Anterior cingulate cortex (tissue), 58 donors: ENCODE data around the gene KRTCAP2.
"Not testable (repeated sequence)": the region's sequence is repeated elsewhere in the genome, so short reads cannot be mapped to it uniquely, and the experiment has no call there.

ENCODE experiments used
- DNase-seq, 58 donors: peaks; one replicate each; lab custom pipeline; 2025; lab: John Stamatoyannopoulos, UW

KRTCAP2 gene

GRCh38 chr1:155202198-155202597 is 29.1 kb upstream of the KRTCAP2 start:
- no peak for DNase-seq

- DNase-seq, result no peak
These were observed 27.8 kb upstream of the KRTCAP2 start for GRCh38 chr1:155200920-155201319.

DNA sequence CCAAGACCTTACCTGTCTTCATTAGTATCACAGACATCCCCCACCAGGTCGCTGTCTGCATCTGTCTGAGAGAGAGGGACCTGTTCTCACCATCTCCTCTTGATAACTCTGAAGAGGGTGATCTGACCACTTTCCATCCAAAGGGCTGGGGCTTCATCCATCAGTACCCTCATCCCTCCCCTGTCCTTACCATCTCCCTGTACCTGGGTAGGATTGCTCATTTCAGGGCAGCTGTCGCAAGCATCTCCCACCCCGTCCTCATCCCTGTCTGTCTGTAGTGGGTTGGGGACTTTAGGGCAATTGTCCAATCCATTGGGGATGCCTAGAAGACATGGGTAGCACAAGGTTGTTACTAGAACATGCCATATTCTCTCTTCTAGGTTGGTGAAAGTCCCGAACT is 26.7 kb upstream of the KRTCAP2 start:
- DNase-seq, result no peak

- DNase-seq, result no peak
These were observed 25.4 kb upstream of the KRTCAP2 start for GRCh38 chr1:155198547-155198906.

GRCh38 chr1:155197901-155198546 is 24.9 kb upstream of the KRTCAP2 start:
- DNase-seq, result no peak

DNA sequence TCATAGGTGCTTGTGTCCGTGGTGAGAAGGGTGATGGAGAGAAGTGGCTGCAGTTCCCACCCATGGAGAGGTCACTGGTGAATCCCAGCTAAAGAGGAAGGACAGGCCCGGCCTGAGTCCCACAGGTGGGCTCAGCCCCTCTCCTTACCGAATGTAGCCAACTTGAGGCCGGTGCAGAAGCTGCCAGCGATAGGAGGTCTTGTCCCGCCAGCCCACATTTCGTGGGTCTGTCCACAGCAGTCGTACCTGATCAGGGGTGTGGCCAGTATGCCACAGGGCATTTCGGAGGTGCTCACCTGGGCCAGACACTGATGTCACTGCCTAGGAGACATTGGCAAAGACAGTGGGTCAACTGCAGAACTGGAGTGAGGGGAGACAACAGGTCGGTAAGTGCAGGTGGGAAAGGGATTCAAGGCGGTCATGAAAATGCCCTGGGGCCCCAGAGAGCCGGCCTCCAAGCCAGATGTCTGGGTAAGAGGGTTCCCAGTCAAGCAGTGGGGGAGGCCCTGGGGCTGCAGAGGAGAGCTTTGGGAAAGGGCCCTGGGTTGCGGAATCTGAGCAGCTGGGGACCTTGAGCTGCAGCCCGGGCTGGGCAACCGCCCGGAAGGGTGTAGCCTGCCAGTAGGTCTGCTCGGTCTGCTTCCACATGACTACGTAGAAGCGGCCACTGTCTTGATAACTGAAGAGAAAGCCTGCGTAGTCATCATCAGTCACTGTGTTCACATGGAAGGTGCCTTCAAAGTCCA is 24.0 kb upstream of the KRTCAP2 start:
- DNase-seq, result peak in 20 of 58 donors; percentile 13 to 60 (median 37)

DNA sequence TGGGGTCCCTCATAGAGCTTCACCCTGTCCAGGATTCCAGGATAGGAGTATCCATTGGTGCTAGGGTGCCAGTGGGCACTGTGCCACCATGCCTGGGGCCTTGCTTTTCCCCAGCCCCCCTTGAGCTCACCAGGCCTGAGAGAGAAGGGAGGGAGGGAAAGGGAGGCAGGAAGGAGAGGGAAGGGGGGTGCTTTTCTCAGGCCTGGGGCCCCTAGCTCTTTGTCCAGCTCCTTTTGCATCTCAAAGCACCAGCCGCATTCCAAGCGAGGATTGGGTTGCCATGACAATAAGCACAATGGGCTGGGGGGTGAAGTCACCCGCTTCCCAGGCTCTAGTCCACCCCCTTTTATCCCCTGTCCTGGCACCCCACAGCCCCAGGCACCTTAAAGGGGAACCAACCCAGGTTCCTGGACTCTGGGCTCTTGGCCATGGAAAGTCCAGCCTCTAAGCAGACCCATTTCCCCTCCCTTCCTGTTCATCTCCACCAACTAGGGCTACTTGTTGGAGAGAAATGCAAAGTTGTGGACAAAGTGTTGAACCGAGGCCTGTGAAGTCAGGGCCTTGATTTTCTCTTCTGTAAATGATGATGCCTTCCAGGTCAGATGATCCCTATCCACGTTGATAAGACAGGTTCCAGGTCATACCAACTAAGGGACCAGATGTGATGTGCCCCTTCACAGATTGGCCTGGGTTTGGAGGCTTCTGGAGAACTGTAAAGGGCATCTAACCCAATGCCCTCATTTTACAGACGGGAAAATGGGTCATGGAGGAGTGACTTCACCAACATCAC is 23.2 kb upstream of the KRTCAP2 start:
- peak in 48 of 58 donors; percentile 16 to 92 (median 61) for DNase-seq

DNA sequence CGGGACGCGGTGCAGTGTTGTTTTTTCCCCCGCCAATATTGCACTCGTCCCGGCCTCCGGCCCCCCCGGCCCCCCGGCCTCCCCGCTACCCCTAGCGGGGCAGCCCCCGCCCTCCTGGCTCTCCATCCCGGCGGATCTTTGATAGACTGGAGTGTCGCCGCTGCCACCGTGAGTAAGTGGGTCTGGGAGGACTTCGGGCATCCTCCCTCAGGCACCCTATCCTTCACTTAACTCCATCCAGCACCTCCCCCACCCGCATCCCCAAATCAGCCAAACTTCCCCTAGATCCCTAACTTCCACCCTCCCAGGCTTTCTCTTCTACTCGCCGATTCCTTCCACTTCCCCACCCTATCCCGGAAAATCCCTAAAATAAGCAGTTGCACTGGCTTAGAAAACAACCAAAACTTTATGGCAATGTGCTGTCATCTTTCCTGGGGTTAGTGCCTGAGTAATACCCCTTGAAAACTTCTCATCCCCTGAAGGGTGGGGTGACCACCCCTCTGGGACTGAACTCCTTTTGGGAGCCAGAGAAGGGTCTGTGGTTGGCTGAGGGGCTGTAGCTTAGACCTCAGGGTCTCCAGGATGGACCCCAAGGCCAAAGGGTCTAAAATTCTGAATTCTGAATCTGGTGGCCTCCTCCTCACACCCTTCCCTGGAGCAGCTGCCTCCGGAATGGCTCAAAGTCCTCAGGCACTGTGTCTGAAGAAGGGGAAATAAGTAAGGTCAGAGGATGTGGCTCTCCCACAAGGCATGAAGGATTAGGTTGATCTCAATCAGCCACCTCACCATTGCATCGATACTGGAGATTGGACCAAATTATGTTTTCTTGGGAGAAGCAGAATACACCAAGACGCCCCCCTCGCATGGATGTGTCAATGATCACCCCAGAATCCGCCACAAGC is 22.3 kb upstream of the KRTCAP2 start:
- DNase-seq, result no peak

DNA sequence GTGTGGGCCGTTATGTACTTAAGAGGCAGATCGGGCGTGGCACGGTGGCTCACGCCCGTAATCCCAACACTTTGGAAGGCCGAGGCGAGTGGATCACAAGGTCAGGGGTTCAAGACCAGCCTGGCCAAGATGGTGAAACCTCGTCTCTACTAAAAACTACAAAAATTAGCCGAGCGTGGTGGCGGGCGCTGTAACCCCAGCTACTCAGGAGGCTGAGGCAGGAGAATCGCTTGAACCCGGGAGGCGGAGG is 20.8 kb upstream of the KRTCAP2 start:
- not testable (repeated sequence) for DNase-seq

GRCh38 chr1:155193275-155193990 is 20.3 kb upstream of the KRTCAP2 start:
- peak in 54 of 58 donors; percentile 18 to 79 (median 58) for DNase-seq

DNA sequence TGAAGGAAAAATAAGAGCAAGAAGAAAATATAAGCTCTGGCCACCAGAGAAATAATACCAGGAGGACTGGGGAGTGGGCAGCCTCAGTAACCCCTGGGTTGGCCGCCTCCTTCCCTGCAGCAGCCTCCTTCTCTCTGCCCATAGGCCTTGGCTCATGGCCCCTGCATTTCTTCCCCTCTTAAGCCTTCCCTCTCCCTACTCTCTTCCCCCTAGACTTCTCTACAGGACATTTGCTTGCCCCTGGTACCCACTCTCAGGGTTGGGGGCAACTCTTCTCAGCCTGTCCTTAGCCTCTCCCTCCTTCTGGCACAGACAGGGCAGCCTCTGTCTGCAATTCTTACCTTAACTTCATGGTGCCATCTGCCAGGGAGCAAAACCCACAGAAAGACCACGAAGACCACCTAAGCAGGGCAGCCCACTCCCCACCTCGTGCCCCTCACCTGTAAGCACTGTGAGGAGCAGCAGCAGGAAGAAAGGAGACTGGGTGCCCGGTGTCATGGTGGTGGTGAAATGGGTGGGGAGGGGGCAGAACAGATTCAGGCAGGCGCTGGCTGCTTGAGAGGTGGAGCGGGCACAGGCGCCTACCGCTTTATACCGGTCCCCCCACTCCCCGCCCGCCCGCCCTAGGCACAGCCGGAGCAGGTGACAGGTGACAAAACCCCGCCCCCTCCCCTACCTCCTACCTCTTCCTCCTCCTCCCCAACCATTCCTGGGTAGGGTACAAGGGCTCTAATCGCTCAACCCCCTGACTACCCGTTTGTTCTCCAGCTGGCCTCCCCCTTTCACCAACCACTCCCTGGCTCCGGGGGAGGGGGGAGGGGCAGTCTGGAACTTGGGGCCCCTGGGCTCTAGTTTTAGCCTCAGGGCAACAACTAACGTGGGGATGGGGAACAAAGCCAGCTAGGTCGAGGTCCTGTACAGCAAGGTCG is 19.5 kb upstream of the KRTCAP2 start:
- DNase-seq, result no peak

GRCh38 chr1:155191904-155192303 is 18.8 kb upstream of the KRTCAP2 start:
- DNase-seq, result no peak

- DNase-seq, result not testable (repeated sequence)
These were observed 16.8 kb upstream of the KRTCAP2 start for GRCh38 chr1:155189926-155190325.

- no peak for DNase-seq
These were observed 15.2 kb upstream of the KRTCAP2 start for GRCh38 chr1:155188268-155188667.

DNA sequence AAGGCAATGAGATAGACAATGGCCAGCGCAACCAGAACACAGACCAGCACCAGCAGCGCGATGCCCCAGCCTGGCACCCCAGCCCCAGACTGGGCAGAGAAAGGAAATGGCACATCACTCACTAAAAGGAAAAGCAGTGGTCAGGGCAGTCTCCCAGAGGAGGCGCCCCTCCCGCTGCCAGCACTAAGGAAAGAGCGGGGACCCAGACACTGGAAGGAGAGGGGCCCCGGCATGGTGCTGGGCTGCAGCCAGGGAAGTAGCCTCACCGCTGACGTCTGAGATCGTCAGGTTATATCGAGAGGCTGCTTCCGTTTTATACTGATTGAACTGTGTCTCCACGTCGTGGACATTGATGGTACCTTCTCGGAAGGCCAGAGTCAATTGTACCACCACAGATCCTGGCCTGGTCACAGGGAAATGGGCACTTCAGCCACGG is 14.4 kb upstream of the KRTCAP2 start:
- no peak for DNase-seq

DNA sequence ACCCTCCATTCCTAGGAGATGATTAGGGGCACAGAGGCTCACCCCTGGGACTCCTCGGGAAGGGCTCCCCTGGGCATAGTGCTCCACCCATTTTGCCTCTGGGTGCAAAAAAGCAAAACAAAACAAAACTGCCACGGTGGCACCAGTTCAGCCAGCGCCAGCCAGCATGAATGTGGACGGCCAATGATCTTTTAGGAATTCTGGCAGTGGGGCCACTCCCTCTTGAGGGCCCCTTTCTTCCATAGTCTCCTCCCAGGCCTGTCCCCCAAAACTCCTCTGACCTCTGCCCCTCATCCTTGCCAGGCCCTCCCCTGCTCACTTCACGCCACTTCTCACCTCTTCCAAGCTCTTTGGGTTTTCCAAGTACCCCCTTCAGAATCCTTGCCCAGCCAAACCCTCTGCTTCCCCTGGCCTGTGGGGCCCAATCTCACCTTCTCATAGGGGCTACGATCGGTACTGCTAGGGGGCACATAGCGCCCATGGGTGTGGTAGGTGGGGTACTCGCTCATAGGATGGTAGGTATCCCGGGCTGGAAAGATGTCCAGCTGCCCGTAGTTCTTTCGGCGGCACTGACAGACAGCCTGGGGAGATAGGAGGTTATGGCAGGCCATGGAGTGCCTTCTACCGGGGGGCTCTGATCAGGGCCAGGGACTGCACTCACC is 13.8 kb upstream of the KRTCAP2 start:
- DNase-seq, result no peak

GRCh38 chr1:155186067-155186793 is 13.1 kb upstream of the KRTCAP2 start:
- no peak for DNase-seq

- DNase-seq, result no peak
These were observed 12.6 kb upstream of the KRTCAP2 start for GRCh38 chr1:155185783-155186066.
